ENCODE results near the gene LPGAT1. TPM values are rescaled to one million over a fixed set of nuclear protein-coding genes. Genes with fewer than 3 reads are reported as not detected.

LPGAT1 gene
- total RNA-seq, 4 donors from 2014 or later, result 168 to 308 (median 203) TPM

DNA sequence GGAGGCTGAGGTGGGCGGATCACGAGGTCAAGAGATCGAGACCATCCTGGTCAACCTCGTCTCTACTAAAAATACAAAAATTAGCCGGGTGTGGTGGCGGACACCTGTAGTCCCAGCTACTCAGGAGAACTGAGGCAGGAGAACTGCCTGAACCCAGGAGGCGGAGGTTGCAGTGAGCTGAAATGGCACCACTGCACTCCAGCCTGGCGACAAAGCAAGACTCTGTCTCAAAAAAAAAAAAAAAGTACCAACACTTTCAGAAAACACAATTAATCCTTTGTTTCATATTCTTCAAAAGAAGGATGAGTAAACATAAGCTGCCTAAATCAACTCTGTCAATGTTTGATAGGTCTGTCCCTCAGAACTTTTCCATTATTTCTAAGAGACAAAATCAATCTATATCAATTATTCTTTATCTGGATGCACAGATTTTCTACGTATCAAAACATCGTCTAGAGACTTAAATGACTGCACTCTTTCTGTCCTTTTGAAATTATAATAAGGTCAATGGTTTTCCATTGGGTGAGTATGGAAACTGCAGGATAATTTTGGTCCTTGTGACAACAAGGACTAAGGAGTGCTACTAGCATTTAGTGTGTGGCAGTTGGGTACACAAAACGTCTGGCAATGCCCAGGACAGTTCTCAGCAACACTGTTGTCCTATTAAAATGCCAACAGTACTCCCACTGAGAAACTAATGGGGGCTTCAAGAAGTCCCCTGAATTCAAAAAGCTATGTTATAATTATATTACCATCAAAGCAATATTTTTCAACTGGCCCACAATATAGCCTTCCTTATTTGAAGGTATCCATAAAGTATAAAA is 40.7 kb downstream of the LPGAT1 start:
- no peak overlapping the region for H3K27ac ChIP-seq
- peaks cover 0 to 5% of the 10 kb centered on the region in 2 donors for H3K4me1 ChIP-seq
- DNase-seq, result no peak
- 92 to 94% methylated on average over 11 of the region's 11 CpGs for WGBS, 2 donors
- no peaks in the 10 kb centered on the region for H3K9me3 ChIP-seq
- no peaks in the 10 kb centered on the region for H3K27me3 ChIP-seq
- no peak overlapping the region for H3K4me3 ChIP-seq (replicated peaks in 1 of 3)
- peaks cover 8 to 12% of the 10 kb centered on the region in 2 donors for H3K36me3 ChIP-seq
- intact Hi-C loops (cut with DNase I), result no loop called here
- TF ChIP-seq, protein P1, sequence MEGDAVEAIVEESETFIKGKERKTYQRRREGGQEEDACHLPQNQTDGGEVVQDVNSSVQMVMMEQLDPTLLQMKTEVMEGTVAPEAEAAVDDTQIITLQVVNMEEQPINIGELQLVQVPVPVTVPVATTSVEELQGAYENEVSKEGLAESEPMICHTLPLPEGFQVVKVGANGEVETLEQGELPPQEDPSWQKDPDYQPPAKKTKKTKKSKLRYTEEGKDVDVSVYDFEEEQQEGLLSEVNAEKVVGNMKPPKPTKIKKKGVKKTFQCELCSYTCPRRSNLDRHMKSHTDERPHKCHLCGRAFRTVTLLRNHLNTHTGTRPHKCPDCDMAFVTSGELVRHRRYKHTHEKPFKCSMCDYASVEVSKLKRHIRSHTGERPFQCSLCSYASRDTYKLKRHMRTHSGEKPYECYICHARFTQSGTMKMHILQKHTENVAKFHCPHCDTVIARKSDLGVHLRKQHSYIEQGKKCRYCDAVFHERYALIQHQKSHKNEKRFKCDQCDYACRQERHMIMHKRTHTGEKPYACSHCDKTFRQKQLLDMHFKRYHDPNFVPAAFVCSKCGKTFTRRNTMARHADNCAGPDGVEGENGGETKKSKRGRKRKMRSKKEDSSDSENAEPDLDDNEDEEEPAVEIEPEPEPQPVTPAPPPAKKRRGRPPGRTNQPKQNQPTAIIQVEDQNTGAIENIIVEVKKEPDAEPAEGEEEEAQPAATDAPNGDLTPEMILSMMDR (IDR thresholded peaks at IDR 0.05), result no peak
- TF ChIP-seq POLR2A (IDR thresholded peaks at IDR 0.05), result no peak

DNA sequence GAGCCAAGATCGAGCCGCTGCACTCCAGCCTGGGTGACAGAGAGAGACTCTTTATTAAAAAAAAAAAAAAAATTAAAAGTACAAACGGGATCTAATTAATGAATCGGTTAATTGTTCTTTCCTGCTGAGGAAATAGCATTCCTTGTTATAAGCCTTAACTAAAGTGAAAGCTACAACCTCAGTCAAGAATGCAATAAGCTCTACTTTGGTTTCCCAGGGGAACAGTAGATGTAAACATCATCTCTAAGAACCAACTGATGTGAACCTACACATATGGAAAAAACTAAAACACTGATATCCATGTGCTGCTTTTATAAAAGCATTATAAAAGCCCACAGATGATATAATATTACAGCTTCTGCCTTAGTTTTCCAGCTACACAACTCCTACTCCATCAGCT is 41.9 kb downstream of the LPGAT1 start:
- no peak for TF ChIP-seq POLR2A (IDR thresholded peaks at IDR 0.05)
- TF ChIP-seq, protein P1 (IDR thresholded peaks at IDR 0.05), result no peak
- H3K27ac ChIP-seq, result no peak overlapping the region
- no peak overlapping the region for H3K4me3 ChIP-seq (replicated peaks in 1 of 3)
- no peak for DNase-seq
- peaks cover 3 to 9% of the 10 kb centered on the region in 2 donors for H3K4me1 ChIP-seq
- H3K27me3 ChIP-seq, result no peaks in the 10 kb centered on the region
- intact Hi-C loops (cut with DNase I), result no loop called here
- H3K36me3 ChIP-seq, result peaks cover 8 to 12% of the 10 kb centered on the region in 2 donors
- whole genome bisulfite sequencing, 2 donors, result 81 to 89% methylated on average over 4 of the region's 4 CpGs
- no peaks in the 10 kb centered on the region for H3K9me3 ChIP-seq

DNA sequence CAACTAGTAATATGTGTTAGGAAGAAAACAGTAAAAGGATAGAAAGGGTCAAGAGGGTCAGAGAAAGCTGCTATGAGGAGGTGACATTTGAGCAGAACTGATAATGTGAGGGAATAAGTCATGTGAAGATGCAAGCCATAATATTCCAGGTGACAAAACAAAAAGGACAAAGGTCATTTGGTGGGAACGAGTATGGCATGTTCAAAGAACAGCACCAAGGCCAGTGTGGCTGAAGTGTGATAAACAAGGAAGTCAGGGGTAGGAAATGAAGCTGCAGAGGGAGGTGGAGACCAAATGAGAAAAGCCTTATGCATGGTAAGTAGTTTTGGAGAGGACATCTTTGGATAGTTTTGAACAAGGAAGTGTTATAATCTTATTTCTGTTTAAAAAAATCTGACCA is 46.7 kb downstream of the LPGAT1 start:
- H3K27me3 ChIP-seq, result no peaks in the 10 kb centered on the region
- TF ChIP-seq POLR2A (IDR thresholded peaks at IDR 0.05), result no peak
- TF ChIP-seq, protein P1 (IDR thresholded peaks at IDR 0.05), result no peak
- peak overlapping the region; percentile 19 to 62 (median 43) for H3K27ac ChIP-seq
- peaks cover 0 to 2% of the 10 kb centered on the region in 2 donors for H3K36me3 ChIP-seq
- H3K4me1 ChIP-seq, result peaks cover 20 to 25% of the 10 kb centered on the region in 2 donors
- no peaks in the 10 kb centered on the region for H3K9me3 ChIP-seq
- 67 to 72% methylated on average over 1 of the region's 1 CpG for WGBS, 2 donors
- DNase-seq, result no peak
- intact Hi-C loops (cut with DNase I), result no loop called here
- no peak overlapping the region for H3K4me3 ChIP-seq (replicated peaks in 1 of 3)

DNA sequence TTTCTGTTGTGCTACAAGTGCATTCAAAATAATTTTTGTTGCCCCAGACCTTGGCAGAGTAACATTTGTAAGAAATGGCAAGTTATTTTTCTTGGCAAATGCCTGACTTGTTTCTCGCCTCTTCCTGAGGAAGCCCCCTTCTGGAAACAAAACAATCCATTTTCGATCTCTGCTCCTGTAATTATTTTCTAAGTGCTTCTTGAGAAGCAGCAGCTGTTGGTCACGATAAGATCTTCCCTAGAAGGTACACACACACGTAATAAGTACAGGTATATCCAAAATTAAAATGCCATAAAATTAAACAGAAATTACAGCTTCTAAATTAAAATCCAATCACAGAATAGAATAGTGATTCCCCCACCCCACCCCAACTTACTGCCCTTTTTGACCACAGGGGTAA is 47.3 kb downstream of the LPGAT1 start:
- DNase-seq, result no peak
- intact Hi-C loops (cut with DNase I), result no loop called here
- Histone ChIP-seq H3K27ac (peak overlapping the region; percentile 19 to 62 (median 43)), H3K4me3 (replicated peaks in 1 of 3) (no peak overlapping the region), H3K4me1 (peaks cover 20 to 25% of the 10 kb centered on the region in 2 donors), H3K9me3 (no peaks in the 10 kb centered on the region), H3K27me3 (no peaks in the 10 kb centered on the region), H3K36me3 (peaks cover 0 to 9% of the 10 kb centered on the region in 2 donors)
- 28 to 32% methylated on average over 4 of the region's 4 CpGs for WGBS, 2 donors
- TF ChIP-seq POLR2A (IDR thresholded peaks at IDR 0.05), result no peak

DNA sequence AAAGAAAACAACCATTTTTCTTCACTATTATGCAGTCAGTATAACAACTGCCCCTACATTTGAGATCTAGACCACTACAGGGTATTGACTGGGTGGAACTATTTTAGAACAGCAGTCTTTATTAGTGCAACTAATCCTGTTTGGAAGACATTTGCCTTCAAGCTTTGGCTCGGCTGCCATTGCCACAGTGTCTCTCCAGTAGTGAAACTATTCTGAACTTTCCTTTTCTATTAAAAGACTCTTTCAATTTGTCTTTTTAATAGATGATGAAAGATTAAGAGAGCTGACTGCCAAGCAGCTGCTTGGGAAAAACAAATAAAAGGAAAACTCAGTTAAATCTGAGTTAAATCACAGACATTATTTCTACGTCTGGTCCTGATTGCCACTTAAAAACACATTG is 49.3 kb downstream of the LPGAT1 start:
- H3K36me3 ChIP-seq, result peaks cover 3 to 15% of the 10 kb centered on the region in 2 donors
- 55 to 73% methylated on average over 2 of the region's 2 CpGs for WGBS, 2 donors
- H3K27ac ChIP-seq, result peak overlapping the region in 2 of 3 donors; percentile 17 to 40
- DNase-seq, result no peak
- H3K27me3 ChIP-seq, result no peaks in the 10 kb centered on the region
- intact Hi-C loops (cut with DNase I), result no loop called here
- TF ChIP-seq, protein P1 (IDR thresholded peaks at IDR 0.05), result no peak
- no peak for TF ChIP-seq POLR2A (IDR thresholded peaks at IDR 0.05)
- H3K4me3 ChIP-seq (replicated peaks in 1 of 3), result no peak overlapping the region
- H3K4me1 ChIP-seq, result peaks cover 20% of the 10 kb centered on the region in 2 donors
- no peaks in the 10 kb centered on the region for H3K9me3 ChIP-seq

Data from thyroid gland (tissue), 4 donors.